Esophagus squamous epithelium (tissue), 4 donors: Measurements from ENCODE around the gene CDC6.

Source experiments
- CTCF ChIP-seq, 6 experiments: fragments of 450-650 bp in 4 of 6; fragments of 200-600 bp in 2 of 6; sonication (generic) in 2 of 6; IDR thresholded peaks; one replicate each; pipeline ENCODE4 v1.5.1; 2016 to 2019; ENCODE audit warnings: antibody characterized with exemption in 6 of 6, mild to moderate bottlenecking in 4 of 6, moderate library complexity in 4 of 6
- POLR2A ChIP-seq, 4 donors: fragments of 450-650 bp; IDR thresholded peaks; one replicate each; pipeline ENCODE4 v1.6.1; 2017; ENCODE audit warnings: antibody characterized with exemption in 4 of 4, mild to moderate bottlenecking in 4 of 4, moderate library complexity in 3 of 4

DNA sequence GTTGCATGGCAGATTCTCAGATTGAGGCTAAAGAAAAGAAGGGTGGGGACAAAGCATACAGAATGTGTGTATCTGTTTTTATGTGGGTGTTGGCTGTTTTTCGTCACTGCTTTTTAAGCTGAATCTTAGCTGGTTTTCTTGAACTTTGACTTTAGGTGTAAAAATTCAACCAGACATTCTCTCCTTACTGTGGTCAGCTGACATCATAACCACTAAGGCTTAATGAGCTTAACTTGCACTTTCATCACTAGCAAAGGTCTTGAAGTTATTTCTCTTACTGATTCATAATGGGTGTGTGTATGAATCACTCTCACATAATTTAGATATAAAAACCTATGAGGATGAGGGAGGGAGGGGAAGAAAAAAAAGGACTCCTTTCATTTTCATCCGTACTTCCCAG, 4.0 kb upstream of the CDC6 start:
- no peak for TF ChIP-seq CTCF (IDR thresholded peaks at IDR 0.05)
- TF ChIP-seq POLR2A (IDR thresholded peaks at IDR 0.05), result no peak
